HG03558 (cell line): ENCODE data around the gene PLIN4.
"Not testable (repeated sequence)": the region's sequence is repeated elsewhere in the genome, so short reads cannot be mapped to it uniquely, and the experiment has no call there.

ENCODE experiments used
- ATAC-seq: cut with Tn5 transposase; IDR thresholded peaks from one replicate; pipeline ENCODE4 v1.9.1; 2021; ENCODE audit warnings: moderate number of reproducible peaks; ENCODE audit not compliant: unreplicated experiment; ENCODE audit errors: extremely low read depth

Gene PLIN4

DNA sequence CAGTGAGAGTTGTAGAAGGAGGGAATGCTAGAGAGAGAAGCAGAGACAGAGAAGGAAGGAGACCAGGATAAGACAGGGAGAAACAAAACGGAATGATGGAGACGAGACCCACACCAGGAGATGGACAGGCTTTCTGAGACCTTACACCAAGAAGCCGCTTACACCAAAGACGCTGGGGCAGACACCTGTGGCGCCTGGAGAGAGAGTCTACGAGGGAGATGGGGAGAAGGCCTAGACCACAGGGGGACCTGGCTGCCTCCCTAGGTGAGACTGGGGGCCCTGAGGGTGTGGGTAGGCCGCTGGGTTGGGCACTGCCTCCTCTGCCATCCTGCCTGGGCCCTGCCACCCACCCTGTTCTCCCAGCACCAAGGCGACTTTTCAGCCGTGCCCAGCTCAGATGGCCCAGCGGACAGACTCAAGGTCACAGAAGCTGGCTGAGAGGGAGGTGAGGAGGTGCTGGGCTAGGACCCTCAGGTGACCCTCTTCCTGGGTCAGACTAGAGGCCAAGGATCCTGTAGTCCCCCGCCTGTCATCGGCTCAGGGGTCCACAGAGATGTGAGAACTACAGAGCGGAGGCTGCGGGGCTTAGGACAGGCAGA is 11.7 kb upstream of the PLIN4 start:
- ATAC-seq: no peak

GRCh38 chr19:4528843-4529242 is 10.6 kb upstream of the PLIN4 start:
- no peak for ATAC-seq

DNA sequence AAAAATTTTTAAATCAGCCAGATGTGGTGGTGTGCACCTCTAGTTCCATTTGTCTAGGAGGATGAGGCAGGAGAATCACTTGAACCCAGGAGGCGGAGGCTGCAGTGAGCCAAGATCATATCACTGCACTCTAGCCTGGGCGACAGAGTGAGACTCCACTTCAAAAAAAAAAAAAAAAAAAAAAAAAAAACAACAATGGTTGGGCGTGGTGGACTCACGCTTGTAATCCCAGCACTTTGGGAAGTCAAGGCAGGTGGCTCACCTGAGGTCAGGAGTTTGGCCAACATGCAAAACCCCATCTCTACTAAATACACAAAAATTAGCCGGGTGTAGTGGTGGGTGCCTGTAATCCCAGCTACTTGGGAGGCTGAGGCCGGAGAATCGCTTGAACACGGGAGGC is 9.1 kb upstream of the PLIN4 start:
- not testable (repeated sequence) for ATAC-seq

DNA sequence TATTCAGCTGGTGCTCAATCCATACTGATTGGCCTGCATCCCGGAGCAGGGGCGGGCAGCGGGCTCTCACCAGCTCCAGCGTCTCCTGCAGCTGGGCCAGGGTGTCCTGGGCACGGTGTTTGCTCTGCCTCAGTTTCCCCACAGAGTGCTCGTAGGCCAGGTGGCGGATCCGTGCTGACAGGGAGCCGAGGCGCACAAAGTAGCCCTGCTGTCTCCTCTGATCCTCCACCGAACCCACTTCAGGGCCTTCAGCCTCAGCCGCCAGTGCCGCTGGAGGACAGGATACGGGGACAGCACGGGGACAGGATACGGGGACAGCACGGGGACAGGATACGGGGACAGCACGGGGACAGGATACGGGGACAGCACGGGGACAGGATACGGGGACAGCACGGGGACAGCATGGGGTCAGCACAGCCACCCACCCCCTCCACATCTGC is 7.3 kb upstream of the PLIN4 start:
- no peak for ATAC-seq

- ATAC-seq: no peak
These were observed 6.7 kb upstream of the PLIN4 start for GRCh38 chr19:4524808-4525562.

- ATAC-seq: no peak
These were observed 5.2 kb upstream of the PLIN4 start for GRCh38 chr19:4523306-4524110.

GRCh38 chr19:4522291-4523002 is 4.2 kb upstream of the PLIN4 start:
- no peak for ATAC-seq

DNA sequence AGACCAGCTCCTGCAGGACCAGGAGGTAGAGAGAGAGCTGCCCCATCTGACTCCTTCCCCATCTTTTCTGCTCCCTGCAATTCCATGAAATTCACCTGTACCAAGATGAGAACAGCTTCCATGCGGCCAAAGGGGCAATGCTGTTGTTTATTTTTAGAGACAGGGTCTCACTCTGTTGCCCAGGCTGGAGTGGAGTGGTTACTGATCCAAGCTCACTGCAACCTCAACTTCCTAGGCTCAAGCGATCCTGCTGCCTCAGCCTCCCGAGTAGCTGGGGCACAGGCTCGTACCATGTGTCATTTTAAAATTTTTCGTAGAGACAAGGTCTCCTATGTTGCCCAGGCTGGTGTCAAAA is 3.6 kb upstream of the PLIN4 start:
- ATAC-seq: no peak

GRCh38 chr19:4521170-4521887 is 3.0 kb upstream of the PLIN4 start:
- no peak for ATAC-seq

DNA sequence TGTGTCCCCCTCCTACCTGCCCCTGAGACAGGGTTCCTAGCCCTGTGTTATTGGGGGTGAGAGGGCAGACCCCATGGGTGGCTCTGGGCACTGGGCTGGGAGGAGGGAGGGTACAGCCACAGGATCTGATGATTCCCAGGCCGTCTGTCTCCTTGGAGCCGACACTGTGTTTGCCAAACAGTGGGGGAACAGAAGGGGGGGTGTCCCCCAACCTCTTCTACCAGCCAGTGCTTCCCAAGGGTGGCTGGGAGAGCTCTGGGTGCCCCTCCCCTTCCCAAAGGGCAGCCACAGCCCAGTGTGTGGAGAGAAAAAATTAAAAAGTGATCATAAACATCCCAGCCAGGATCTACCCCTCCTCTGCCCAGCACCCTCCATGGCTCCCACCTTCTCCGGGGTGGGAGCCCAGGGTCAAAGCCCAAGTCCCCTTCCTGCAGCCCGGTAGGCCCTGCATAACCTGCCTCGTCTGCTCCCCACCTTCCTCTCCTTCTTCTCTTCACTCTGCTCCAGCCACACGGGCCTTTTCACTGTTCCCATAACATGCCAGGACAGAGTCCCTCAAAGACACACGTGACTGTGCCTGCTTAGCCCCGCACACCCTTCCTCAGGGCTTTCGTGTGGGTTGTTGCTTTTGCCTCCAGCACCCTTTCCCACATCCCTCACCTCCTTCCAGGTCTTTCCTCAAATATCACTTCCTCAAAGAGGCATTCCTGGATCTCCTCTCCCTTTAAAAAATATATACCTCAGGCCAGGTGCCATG is 1.4 kb upstream of the PLIN4 start:
- ATAC-seq: no peak

- no peak for ATAC-seq
These were observed 848 bp upstream of the PLIN4 start for GRCh38 chr19:4519172-4519496.

DNA sequence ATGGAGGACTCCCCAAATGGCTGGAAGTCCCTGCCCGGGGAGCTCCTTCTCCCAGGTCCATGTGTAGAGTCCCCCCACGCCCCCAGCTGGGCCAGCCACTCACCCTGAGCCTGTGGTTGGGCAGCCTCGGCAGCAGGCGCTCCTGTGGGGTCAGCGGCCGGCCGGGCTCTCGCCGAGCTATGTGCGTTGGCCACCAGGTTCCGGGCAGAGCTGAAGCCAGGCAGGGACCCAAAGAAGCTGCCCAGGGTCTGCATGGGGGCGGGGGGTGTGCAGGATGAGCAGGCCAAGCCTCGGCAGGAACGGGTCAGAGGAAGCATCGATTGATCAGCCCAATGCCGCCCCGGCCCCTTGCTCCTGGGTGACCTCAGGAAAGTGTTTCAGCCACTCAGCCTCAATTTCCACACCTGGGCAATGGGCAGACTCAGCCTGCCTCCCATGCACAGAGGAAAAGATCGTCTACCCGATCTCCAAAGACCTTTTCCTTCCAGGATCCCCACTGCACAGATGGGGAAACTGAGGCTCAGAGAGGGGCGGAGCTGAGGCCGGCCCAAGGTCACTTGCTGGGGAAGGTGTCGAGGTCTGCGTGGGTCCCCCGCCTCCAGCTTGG is 732 bp downstream of the PLIN4 start:
- ATAC-seq: no peak

DNA sequence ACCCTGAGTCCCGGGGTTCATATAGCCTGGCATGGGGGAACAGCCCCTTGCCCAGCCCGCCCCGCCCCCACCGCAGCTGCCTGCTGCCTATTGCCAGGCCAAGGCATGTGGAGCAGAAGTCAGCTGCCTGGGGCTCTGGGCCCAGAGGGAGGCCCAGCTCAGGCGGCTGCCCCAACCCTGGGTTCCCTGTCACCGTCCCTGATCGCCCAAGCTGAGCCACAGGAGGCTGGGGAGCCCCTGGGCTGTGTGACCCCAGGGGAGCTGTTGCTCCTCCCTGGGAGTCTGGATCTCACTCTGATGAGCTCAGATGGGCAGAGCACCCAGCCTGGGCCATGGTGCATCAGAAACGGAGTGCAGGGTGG is 1.4 kb downstream of the PLIN4 start:
- no peak for ATAC-seq

DNA sequence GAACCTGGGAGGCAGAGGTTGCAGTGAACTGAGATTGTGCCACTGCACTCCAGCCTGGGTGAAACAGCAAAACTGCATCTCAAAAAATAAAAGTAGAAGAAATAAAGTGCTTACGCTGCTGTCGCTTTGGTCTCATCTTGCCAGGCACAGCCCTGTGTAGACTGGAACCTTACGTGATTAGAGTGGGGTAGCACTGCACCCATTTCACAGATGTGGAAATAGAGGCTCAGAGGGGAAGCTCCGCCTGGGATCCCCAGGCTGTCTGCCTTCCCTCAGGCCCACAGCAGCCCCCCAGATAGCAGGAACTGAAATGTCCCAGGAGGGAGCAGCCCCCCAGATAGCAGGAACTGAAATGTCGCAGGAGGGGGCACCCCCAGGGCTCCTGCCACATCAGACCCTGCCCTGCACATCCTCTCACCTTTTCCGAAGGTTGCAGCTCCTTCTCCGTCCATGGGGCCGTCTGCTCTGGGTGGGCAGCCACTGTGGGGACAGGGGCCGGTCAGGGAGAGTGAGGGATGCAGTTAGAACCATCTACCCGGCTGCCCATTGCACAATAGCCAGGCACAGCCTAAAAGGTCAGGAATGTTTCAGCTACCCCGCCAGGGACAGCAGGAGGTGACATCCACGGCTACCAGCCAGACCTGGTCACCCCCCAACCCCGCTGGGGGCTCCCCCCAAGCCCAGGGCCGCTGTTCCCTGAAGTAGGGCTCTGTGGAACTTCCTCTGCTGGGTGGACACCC is 1.9 kb downstream of the PLIN4 start:
- ATAC-seq: no peak

DNA sequence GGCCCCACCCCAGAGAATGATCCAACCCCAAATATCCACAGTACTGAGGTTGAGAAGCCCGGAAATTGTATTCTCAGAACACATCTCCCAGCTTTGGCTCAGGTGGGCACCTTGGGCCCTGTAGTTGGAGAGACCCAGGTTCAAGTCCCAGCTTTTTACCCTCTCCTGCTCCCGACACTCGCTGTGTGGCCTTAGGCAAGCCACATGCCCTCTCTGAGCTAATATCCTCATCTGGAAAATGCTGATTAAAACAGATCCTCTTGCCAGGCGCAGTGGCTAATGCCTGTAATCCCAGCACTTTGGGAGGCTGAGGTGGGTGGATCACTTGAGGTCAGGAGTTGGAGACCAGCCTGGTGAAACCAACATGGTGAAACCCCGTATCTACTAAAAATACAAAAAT is 2.6 kb downstream of the PLIN4 start:
- ATAC-seq: no peak

- no peak for ATAC-seq
These were observed 5.0 kb downstream of the PLIN4 start for GRCh38 chr19:4513248-4513647.

- no peak for ATAC-seq
These were observed 6.2 kb downstream of the PLIN4 start for GRCh38 chr19:4512070-4512469.

GRCh38 chr19:4511300-4512054 is 6.8 kb downstream of the PLIN4 start:
- ATAC-seq: no peak
